GM10266 (cell line): Measurements from ENCODE around the gene INPP4B.

Experiments
- DNase-seq: peaks from one replicate; pipeline ENCODE4 v3.0.0; 2012; ENCODE audit errors: extremely low spot score
- TF ChIP-seq, protein P1 (sequence below): IDR thresholded peaks from 2 replicates; pipeline ENCODE4 v1.5.1; 2012; ENCODE audit warnings: mild to moderate bottlenecking, low read depth; ENCODE audit not compliant: control insufficient read depth, insufficient read depth; ENCODE audit errors: missing control alignments

The INPP4B gene

DNA sequence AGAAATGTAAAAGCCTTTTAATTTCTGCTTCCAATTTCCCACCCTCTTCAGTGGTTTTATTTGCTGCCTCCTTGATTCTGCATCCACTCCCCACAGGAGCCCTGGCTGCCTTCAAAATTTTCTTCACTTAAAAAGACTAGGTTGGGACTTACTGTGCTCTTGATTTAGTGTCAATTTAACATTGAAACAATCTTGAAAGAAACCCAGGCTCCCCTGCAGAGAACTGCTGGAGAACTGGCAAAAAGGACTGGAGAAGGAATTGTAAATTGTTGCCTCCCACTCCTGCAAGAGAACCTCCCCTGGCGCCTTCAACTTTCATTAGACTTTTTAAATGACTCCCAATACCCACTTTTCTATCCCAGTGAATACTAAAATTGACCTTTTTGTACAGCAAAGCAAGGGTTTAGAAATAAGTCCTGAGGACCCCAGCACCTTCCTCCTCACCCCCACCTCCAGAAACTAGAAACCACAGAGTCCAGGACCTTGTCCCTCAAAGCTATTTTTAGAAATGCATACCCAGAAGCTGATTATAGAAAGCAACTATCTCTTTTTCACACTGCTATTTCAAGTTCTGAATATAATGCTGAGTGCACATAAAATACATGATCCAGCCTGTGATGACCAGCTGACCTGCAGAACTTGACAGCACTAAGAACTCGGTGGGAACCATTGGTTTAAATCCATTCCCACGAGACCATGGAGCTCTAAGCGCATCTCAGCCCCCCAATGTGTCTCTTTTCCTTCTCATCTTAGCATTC, 155.5 kb downstream of the INPP4B start:
- no peak for DNase-seq
- TF ChIP-seq, protein P1, sequence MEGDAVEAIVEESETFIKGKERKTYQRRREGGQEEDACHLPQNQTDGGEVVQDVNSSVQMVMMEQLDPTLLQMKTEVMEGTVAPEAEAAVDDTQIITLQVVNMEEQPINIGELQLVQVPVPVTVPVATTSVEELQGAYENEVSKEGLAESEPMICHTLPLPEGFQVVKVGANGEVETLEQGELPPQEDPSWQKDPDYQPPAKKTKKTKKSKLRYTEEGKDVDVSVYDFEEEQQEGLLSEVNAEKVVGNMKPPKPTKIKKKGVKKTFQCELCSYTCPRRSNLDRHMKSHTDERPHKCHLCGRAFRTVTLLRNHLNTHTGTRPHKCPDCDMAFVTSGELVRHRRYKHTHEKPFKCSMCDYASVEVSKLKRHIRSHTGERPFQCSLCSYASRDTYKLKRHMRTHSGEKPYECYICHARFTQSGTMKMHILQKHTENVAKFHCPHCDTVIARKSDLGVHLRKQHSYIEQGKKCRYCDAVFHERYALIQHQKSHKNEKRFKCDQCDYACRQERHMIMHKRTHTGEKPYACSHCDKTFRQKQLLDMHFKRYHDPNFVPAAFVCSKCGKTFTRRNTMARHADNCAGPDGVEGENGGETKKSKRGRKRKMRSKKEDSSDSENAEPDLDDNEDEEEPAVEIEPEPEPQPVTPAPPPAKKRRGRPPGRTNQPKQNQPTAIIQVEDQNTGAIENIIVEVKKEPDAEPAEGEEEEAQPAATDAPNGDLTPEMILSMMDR = no peak

DNA sequence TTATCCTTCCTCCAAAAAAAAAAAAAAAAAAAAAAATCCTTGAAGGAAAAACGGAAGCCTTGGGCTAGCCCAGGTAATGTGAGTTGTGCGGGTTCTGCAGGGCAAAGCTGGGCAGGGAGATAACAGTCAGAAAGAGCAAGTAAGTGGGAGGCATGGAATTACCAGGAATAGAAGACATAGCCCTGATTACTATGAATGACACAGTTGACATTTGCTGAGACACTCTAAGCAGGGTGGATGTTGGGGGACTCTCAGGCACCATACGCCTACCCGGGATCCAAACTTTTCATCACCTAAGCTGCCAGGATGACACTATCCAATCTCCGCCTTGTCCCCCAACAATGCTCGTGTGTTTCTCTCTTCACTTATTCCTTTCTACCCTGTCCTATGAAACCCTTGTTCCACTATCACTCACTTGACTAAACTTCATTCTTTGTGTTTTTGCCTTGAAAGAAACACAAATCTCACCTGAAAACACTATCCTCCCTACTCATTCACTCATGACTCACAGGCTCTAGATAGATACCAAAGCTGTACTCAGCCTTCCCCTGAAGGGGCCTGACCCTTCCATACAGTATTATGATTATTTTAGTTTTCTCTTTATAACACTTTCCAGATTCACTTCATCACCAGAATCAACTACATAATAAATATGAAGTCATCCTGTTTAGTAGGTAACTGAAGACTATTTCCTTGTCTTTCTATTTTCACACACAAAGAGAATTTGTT, 158.4 kb downstream of the INPP4B start:
- TF ChIP-seq, protein P1 = no peak
- no peak for DNase-seq

- DNase-seq = no peak
- TF ChIP-seq, protein P1 = no peak
Measured at GRCh38 chr4:142686081-142686480, 160.0 kb downstream of the INPP4B start.

- TF ChIP-seq, protein P1 = no peak
- DNase-seq = no peak
Measured at GRCh38 chr4:142683997-142684396, 162.1 kb downstream of the INPP4B start.

DNA sequence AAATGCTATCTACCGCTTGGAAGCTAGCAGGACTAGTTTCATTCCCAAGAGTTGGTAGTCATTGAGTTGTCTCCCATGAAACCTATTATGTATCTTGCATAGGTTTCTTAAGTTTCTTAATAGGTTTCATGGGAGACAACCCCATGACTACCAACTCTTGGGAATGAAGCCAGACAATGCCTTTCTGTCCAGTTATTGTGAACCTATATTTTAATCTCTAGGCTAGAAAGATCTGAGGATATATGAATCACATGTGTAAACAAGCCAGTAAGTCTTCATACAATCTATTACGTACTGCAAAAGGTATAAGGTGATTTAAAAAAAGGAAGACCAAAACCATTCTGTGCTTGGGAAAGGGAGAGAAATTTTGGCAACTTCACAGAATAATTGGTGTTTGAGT, 162.6 kb downstream of the INPP4B start:
- TF ChIP-seq, protein P1 = no peak
- no peak for DNase-seq

GRCh38 chr4:142671516-142671915, 174.6 kb downstream of the INPP4B start:
- no peak for DNase-seq
- TF ChIP-seq, protein P1 = no peak

DNA sequence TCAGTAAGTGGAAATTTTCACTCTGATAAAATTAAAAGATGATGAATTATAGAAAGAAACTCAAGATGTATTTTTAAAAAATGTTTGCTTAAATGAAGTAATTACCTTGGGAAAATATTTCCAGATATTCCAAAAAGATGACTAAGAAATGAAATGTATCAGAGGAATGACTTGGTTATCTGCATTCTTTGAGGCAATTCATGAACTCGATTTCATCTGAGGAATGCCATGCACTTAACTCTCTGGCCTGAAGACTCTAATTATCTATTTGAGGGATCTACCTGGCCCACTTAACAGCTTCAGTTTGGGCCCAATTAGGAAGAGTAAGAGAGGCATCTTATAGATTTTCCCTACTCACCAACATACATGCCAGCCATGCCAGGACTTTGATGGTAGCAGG, 182.3 kb downstream of the INPP4B start:
- TF ChIP-seq, protein P1 = no peak
- no peak for DNase-seq
